D721Med (cell line): Measurements from ENCODE around the gene ACY1.

Experiments used
- DNase-seq: peaks from one replicate; pipeline ENCODE4 v3.0.0; 2011; ENCODE audit warnings: low spot score; ENCODE audit not compliant: insufficient read length
- FAIRE-seq: peaks from 2 replicates; lab custom pipeline; 2011; peaks lifted over from hg19 to GRCh38; lab: Jason Lieb, UNC
- TF ChIP-seq, protein P1 (sequence below): IDR thresholded peaks from 2 replicates; pipeline ENCODE4 v1.5.1; 2012; ENCODE audit warnings: mild to moderate bottlenecking, control low read depth; ENCODE audit not compliant: insufficient read depth; ENCODE audit errors: missing control alignments

The ACY1 gene

DNA sequence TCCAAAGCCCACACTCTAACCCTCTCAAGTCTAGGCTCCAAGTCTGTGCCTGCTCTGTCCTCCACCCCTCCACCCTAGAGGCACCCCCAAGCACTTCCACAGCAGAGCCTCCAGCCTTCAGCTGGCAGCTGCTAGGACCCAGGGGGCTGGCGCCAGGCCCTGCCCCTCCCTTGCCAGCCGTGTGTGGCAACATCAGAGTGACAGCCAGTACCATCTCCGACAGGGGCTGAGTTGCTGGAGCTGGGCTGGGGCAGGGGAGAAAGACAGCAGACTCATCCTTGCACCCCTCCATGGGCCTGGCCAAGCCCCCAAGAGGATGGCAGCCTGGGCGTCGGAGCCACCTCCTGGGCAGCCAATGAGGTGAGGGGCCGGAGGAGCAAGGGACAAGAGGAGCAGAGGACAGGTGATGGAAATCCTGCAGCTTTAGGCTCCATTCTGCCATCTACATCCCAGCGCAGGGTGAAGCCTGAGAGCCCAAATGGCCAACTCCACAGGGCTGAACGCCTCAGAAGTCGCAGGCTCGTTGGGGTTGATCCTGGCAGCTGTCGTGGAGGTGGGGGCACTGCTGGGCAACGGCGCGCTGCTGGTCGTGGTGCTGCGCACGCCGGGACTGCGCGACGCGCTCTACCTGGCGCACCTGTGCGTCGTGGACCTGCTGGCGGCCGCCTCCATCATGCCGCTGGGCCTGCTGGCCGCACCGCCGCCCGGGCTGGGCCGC, 28.0 kb upstream of the ACY1 start, which contains the start of gene GPR62:
TSS of gene GPR62 (plus strand) at position 207 of the 718 bp plus-strand sequence. CDS start at position 479, 272 bp downstream.
- FAIRE-seq (no peak), DNase-seq (no peak)
- TF ChIP-seq, protein P1, sequence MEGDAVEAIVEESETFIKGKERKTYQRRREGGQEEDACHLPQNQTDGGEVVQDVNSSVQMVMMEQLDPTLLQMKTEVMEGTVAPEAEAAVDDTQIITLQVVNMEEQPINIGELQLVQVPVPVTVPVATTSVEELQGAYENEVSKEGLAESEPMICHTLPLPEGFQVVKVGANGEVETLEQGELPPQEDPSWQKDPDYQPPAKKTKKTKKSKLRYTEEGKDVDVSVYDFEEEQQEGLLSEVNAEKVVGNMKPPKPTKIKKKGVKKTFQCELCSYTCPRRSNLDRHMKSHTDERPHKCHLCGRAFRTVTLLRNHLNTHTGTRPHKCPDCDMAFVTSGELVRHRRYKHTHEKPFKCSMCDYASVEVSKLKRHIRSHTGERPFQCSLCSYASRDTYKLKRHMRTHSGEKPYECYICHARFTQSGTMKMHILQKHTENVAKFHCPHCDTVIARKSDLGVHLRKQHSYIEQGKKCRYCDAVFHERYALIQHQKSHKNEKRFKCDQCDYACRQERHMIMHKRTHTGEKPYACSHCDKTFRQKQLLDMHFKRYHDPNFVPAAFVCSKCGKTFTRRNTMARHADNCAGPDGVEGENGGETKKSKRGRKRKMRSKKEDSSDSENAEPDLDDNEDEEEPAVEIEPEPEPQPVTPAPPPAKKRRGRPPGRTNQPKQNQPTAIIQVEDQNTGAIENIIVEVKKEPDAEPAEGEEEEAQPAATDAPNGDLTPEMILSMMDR: no peak

DNA sequence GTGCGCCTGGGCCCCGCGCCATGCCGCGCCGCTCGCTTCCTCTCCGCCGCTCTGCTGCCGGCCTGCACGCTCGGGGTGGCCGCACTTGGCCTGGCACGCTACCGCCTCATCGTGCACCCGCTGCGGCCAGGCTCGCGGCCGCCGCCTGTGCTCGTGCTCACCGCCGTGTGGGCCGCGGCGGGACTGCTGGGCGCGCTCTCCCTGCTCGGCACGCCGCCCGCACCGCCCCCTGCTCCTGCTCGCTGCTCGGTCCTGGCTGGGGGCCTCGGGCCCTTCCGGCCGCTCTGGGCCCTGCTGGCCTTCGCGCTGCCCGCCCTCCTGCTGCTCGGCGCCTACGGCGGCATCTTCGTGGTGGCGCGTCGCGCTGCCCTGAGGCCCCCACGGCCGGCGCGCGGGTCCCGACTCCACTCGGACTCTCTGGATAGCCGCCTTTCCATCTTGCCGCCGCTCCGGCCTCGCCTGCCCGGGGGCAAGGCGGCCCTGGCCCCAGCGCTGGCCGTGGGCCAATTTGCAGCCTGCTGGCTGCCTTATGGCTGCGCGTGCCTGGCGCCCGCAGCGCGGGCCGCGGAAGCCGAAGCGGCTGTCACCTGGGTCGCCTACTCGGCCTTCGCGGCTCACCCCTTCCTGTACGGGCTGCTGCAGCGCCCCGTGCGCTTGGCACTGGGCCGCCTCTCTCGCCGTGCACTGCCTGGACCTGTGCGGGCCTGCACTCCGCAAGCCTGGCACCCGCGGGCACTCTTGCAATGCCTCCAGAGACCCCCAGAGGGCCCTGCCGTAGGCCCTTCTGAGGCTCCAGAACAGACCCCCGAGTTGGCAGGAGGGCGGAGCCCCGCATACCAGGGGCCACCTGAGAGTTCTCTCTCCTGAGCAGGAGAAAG, 27.2 kb upstream of the ACY1 start:
- DNase-seq: no peak
- FAIRE-seq: no peak
- TF ChIP-seq, protein P1: peak; percentile 18

DNA sequence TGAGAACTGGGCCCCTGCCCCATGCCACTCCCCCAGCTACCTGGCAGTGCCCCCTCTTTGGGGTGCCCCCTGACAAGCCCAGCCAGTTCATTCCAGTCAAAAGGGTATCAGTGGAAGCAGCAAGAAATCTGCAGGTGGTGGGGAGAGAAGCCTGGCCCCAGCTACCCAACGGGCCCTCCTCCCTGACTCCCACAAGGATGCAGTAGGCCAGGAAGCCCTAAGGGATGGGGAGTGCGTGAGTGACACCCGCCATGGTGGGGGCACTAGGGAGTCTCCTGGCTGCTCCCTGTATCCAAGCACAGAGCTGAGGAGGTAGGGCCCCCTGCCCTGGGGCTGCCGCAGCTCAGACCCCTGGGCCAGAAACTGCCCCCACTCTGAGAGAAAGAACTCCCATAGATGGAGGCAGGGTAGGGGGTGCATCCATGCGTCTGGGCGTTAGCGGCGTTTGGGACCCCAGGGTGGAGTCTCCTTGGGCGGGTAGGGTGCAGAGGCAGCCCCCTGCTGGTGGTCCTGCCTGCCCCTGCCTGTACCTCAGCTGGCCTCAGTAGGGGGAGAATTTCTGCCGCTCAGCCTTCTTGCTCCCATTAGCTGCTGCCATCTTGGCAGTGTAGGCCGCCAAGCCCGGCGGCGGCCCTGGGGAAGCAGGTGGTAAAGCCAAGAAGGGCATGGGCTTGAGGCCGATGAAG, 25.7 kb upstream of the ACY1 start:
- DNase-seq (no peak), FAIRE-seq (no peak)
- TF ChIP-seq, protein P1: no peak

DNA sequence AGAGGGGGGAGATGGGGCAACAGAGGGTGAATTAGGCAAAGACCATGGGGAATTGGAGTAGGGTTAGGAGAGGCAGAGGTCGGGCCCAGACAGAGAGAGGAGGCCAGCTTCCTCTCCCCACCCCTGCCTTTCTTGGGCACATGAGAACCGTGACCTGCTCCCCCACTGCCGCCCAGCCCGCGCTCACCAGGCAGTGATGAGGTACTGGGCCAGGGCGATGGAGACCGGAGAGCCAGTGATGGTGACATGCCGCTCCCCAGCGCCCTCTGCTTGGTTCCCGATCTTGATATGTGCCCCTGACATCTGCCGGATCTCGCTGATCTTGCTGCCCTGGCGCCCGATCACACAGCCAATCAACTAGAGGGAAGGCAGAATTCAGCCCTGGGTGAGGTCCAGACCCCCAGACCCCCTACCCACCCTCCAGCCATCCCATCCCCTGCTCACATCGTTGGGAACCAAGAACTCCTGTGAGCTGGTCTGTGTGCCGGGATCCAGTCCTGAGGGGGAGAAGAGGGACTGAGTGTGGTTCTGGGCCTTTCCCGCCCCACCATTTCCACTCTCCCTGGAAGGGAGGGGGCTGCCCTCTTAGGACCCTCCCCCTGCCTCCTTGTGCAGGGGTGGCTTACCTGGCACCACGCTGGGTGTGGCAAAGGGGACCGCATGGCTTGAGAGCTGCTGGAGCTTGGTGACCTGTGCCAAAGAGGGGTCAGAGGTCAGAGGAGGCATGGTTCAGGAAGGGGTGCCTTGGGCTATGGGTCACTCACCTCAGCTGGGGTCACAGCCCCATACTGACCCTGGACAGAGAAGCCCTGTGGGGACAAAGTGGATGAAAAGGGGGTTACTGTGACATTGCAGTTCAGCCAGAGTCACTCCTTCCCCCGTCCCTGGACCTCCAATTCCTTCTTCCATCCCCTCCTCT, 24.5 kb upstream of the ACY1 start:
- TF ChIP-seq, protein P1: no peak
- DNase-seq (no peak), FAIRE-seq (no peak)

DNA sequence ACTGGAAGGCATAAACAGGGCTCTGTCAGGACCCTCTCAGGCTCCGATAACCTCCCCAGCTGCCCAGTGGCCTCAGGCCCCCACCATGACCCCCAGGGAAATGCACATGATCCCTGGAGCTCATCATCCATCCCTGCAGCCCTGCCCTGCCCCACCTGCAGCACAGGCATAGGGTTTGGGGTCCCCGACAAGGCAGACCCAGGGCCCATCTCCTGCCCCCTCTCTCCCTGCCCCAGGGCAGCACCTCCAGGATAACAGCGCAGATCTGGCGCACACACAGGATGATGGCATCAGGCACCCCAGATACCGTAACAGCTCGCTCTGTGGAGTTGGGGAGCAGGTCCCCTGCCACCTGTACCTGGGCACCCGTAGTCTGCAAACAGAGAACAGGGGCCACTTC, 23.7 kb upstream of the ACY1 start:
- DNase-seq (no peak), FAIRE-seq (no peak)
- TF ChIP-seq, protein P1: no peak

DNA sequence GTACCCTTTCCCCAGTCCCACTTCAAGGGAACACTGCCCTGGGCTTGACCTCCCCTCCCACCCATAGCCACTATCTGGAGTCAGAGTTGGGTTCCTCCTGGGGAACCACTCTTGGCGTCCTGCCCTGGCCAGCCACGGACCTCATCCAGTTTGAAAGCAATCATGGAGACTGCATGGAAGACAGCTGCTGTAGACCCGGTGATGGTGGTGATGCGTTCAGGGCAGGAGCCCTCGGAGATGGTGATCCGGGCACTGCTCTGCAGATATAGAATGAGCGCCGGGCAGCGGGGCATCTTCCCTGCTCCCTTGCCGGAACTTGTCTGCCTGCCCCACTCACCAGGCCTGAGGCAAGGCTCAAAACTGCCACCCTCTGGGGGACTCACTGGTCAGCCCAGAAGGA, 22.9 kb upstream of the ACY1 start:
- TF ChIP-seq, protein P1: no peak
- no peak for FAIRE-seq
- DNase-seq: no peak
